GM12878 (cell line): Measurements from ENCODE around the gene RRAGD. TPM values are rescaled to one million over a fixed set of nuclear protein-coding genes. Genes with fewer than 3 reads are reported as not detected.

Experiments
- ATAC-seq: fragments of 200-7000 bp; cut with Tn5 transposase; 3 replicates; pipeline ENCODE4 v1.9.1; 2020; ENCODE audit warnings: mild to moderate bottlenecking, moderate library complexity
- BruUV-seq: library from RNA; stranded (reverse); fragments of 400-500 nt; replicated peaks from 2 replicates; lab custom pipeline; 2021; lab: Mats Ljungman, UMichigan
- CTCF ChIA-PET: fragments of 300-600 bp; sonication (Branson Sonifier 250); formaldehyde crosslinking; extraction: SDS; loops from one replicate; lab custom pipeline; 2021; ENCODE audit warnings: inconsistent platforms; lab: Yijun Ruan, JAX
- POLR2A ChIA-PET: fragments of 350-600 bp; formaldehyde crosslinking; extraction: SDS; loops from one replicate; lab custom pipeline; 2021; ENCODE audit warnings: inconsistent platforms; lab: Charles Lee
- RAD21 ChIA-PET: fragments of 300-600 bp; sonication (Branson Sonifier 250); formaldehyde crosslinking; loops from one replicate; lab custom pipeline; 2023; ENCODE audit warnings: antibody characterized with exemption; ENCODE audit not compliant: unreplicated experiment; lab: Charles Lee
- SMC1A ChIA-PET: fragments of 300-600 bp; sonication (Branson Sonifier 250); formaldehyde crosslinking; loops from one replicate; lab custom pipeline; 2023; ENCODE audit not compliant: unreplicated experiment, uncharacterized antibody; lab: Charles Lee
- DNase-seq: peaks from one replicate; pipeline ENCODE4 v3.0.0-alpha.2; 2011; ENCODE audit warnings: low read depth, low spot score
- FAIRE-seq: peaks from 3 replicates; lab custom pipeline; 2011; peaks lifted over from hg19 to GRCh38; lab: Jason Lieb, UNC
- H2AFZ ChIP-seq: 2 replicates; pipeline ENCODE4 v1.6.0; 2011; ENCODE audit warnings: low read depth, low read length, control low read depth; ENCODE audit not compliant: control insufficient read depth
- H3K27ac ChIP-seq: 2 replicates; pipeline ENCODE4 v1.5.1; 2011; ENCODE audit warnings: control low read depth; ENCODE audit not compliant: control insufficient read depth, insufficient read depth
- H3K27me3 ChIP-seq, 2 experiments: replicated peaks in 1 of 2; 2 replicates each; pipeline versions ENCODE4 v1.6.0 to v1.6.1; 2011; ENCODE audit warnings: low read length in 1 of 2; ENCODE audit not compliant: control insufficient read depth in 2 of 2, insufficient read depth in 2 of 2
- H3K36me3 ChIP-seq, 2 experiments: 2 replicates each; pipeline ENCODE4 v1.5.1; 2011; ENCODE audit warnings: low read length in 1 of 2; ENCODE audit not compliant: control insufficient read depth in 2 of 2, insufficient read depth in 2 of 2
- H3K4me1 ChIP-seq: 2 replicates; pipeline ENCODE4 v1.6.1; 2011; ENCODE audit warnings: mild to moderate bottlenecking, low read length, moderate library complexity, mixed read lengths; ENCODE audit not compliant: control insufficient read depth, insufficient read depth
- H3K4me2 ChIP-seq: 2 replicates; pipeline ENCODE4 v1.6.0; 2011; ENCODE audit warnings: control low read depth; ENCODE audit not compliant: control insufficient read depth, insufficient read depth
- H3K4me3 ChIP-seq: fragments of 200-600 bp; sonication (generic); 2 replicates; pipeline ENCODE4 v1.5.1; 2016
- H3K79me2 ChIP-seq: 2 replicates; pipeline ENCODE4 v1.6.0; 2011; ENCODE audit warnings: low read length; ENCODE audit not compliant: control insufficient read depth, insufficient read depth
- H3K9ac ChIP-seq: 2 replicates; pipeline ENCODE4 v1.8.0; 2011; ENCODE audit warnings: low read length, control low read depth, mixed read lengths; ENCODE audit not compliant: control insufficient read depth, insufficient read depth
- H3K9me3 ChIP-seq: replicated peaks from 3 replicates; pipeline ENCODE4 v1.5.1; 2011; ENCODE audit warnings: mild to moderate bottlenecking, low read length; ENCODE audit not compliant: control insufficient read depth, insufficient read depth
- H4K20me1 ChIP-seq: 2 replicates; pipeline ENCODE4 v1.6.0; 2011; ENCODE audit not compliant: control insufficient read depth, insufficient read depth
- KDM1A ChIP-seq: fragments of 200-600 bp; sonication (generic); IDR thresholded peaks from 2 replicates; pipeline ENCODE4 v1.6.1; 2016; ENCODE audit warnings: borderline replicate concordance
- REST ChIP-seq: IDR thresholded peaks from 2 replicates; pipeline ENCODE4 v1.6.1; 2012; ENCODE audit warnings: mild to moderate bottlenecking, low read depth, low read length
- TARDBP ChIP-seq: IDR thresholded peaks from 2 replicates; pipeline ENCODE4 v1.6.1; 2016; ENCODE audit warnings: borderline replicate concordance
- YY1 ChIP-seq: IDR thresholded peaks from 2 replicates; pipeline ENCODE4 v1.6.1; 2011; ENCODE audit warnings: low read depth, mild to moderate bottlenecking, low read length
- ZNF217 ChIP-seq: fragments of 450-650 bp; IDR thresholded peaks from 2 replicates; pipeline ENCODE4 v1.6.1; 2017; ENCODE audit warnings: antibody characterized with exemption, mild to moderate bottlenecking
- WGBS: methylation state at CpG from one replicate; pipeline ENCODE4 v1.1.6; 2016; ENCODE audit warnings: low lambda C conversion rate; ENCODE audit not compliant: insufficient replicate concordance, insufficient coverage; ENCODE audit errors: missing lambda C conversion rate; 5-methylcytosine and 5-hydroxymethylcytosine counted together
- in situ Hi-C: fragments of 300-500 bp; cut with MboI; formaldehyde crosslinking; loops from 9 replicates; pipeline ENCODE4 v1.14.3; 2018; ENCODE audit warnings: mixed read lengths
- intact Hi-C: fragments of 100-400 bp; cut with micrococcal nuclease; formaldehyde crosslinking; loops from one replicate; pipeline ENCODE4 v1.14.2; 2022; ENCODE audit not compliant: unreplicated experiment
- polyA plus RNA-seq, 11 experiments: library from polyadenylated mRNA; depleted of rRNA in 4 of 11; unstranded in 6 of 11; stranded (reverse) in 5 of 11; fragments of >200 nt; fragmentation: Nextera tagmentation in 4 of 11; fragmentation: Illumina TruSeq in 1 of 11; extraction: Ambion mirVana in 4 of 11; extraction: Trizol in 1 of 11; gene quantifications; 1 replicate in 1 of 11; 2 replicates in 10 of 11; pipeline versions ENCODE4 v1.2.1 to v1.2.3, GENCODE V29; 2011 to 2016; ENCODE audit warnings: inconsistent platforms in 2 of 11, missing spikeins in 2 of 11, low read depth in 1 of 11
- total RNA-seq, 4 experiments: library from RNA; depleted of rRNA in 3 of 4; stranded (reverse); fragments of >200 nt in 3 of 4; fragmentation: Illumina TruSeq in 1 of 4; extraction: Trizol in 1 of 4; gene quantifications; 2 replicates each; pipeline versions ENCODE4 v1.2.1 to v1.2.3, GENCODE V29; 2013 to 2021

Gene RRAGD
- total and polyA plus RNA-seq, 10 of the 15 experiments (the other 5 are each of a cell fraction or from before 2014, with no cell fraction given): 4.6 to 17.4 (median 8.5) TPM

- TF ChIP-seq REST (no peak), YY1 (no peak), TARDBP (no peak), ZNF217 (no peak), KDM1A (no peak)
- BruUV-seq: no TSS peak
- ChIA-PET CTCF (interaction anchor here (1.0 kb wide), 1 partner anchor 171 kb away, joined by 3 read pairs; no protein-coding TSS in a partner anchor), RAD21 (interaction anchor here (0.6 to 1.7 kb wide), 2 partner anchors 39 to 68 kb away, joined by 3 to 5 read pairs; no protein-coding TSS in a partner anchor), POLR2A (no interaction called here), SMC1A (interaction anchor here (0.6 kb wide), 1 partner anchor 442 kb away, joined by 3 read pairs; no protein-coding TSS in a partner anchor)
- Histone ChIP-seq H2AFZ (no peak overlapping the region), H3K27me3 (no peaks in the 10 kb centered on the region), H3K9me3 (no peaks in the 10 kb centered on the region), H3K4me2 (no peak overlapping the region), H3K79me2 (no peaks in the 10 kb centered on the region), H3K4me3 (no peak overlapping the region), H4K20me1 (no peaks in the 10 kb centered on the region), H3K9ac (no peak overlapping the region), H3K4me1 (no peaks in the 10 kb centered on the region), H3K27ac (no peak overlapping the region), H3K36me3 (no peaks in the 10 kb centered on the region)
- WGBS: 83% methylated on average over 3 of the region's 3 CpGs
- in situ Hi-C loops (no loop called here), intact Hi-C loops (no loop called here)
- DNase-seq: no peak
- no peak for ATAC-seq
- no peak for FAIRE-seq
Measured at GRCh38 chr6:89440200-89440599, 28.1 kb upstream of the RRAGD start.
